Calu3 (cell line): Measurements from ENCODE around the gene SERGEF. TPM values are rescaled to one million over a fixed set of nuclear protein-coding genes. Genes with fewer than 3 reads are reported as not detected.

Source experiments
- BruUV-seq: library from RNA; stranded (reverse); fragments of 400-500 nt; replicated peaks from 2 replicates; lab custom pipeline; 2021; lab: Mats Ljungman, UMichigan
- CTCF ChIA-PET: fragments of 300-600 bp; sonication (Branson Sonifier 250); formaldehyde crosslinking; loops from one replicate; lab custom pipeline; 2022; ENCODE audit warnings: antibody characterized with exemption; lab: Charles Lee
- DNase-seq: peaks from one replicate; pipeline ENCODE4 v3.0.0; 2022
- H3K27ac Mint-ChIP-seq: one replicate; pipeline ENCODE4 v1.8.0; 2022; ENCODE audit warnings: mixed read lengths; ENCODE audit not compliant: unreplicated experiment
- H3K27me3 Mint-ChIP-seq: one replicate; pipeline ENCODE4 v1.8.0; 2022; ENCODE audit warnings: mixed read lengths; ENCODE audit not compliant: unreplicated experiment
- H3K36me3 Mint-ChIP-seq: one replicate; pipeline ENCODE4 v1.8.0; 2022; ENCODE audit warnings: mild to moderate bottlenecking, moderate library complexity, mixed read lengths; ENCODE audit not compliant: insufficient read depth, unreplicated experiment
- H3K4me1 Mint-ChIP-seq: one replicate; pipeline ENCODE4 v1.8.0; 2022; ENCODE audit warnings: mild to moderate bottlenecking, low read depth, mixed read lengths; ENCODE audit not compliant: unreplicated experiment
- H3K4me3 Mint-ChIP-seq: one replicate; pipeline ENCODE4 v1.8.0; 2022; ENCODE audit warnings: mild to moderate bottlenecking, low read depth, moderate library complexity, mixed read lengths; ENCODE audit not compliant: unreplicated experiment
- H3K9me3 Mint-ChIP-seq: one replicate; pipeline ENCODE4 v1.8.0; 2022; ENCODE audit warnings: low read depth, mixed read lengths; ENCODE audit not compliant: unreplicated experiment
- CTCF ChIP-seq: fragments of 200-600 bp; IDR thresholded peaks from one replicate; pipeline ENCODE4 v1.8.0; 2022; ENCODE audit warnings: antibody characterized with exemption; ENCODE audit not compliant: unreplicated experiment
- intact Hi-C: fragments of 100-400 bp; cut with micrococcal nuclease; formaldehyde crosslinking; loops from one replicate; pipeline ENCODE4 v1.10.0; 2022; ENCODE audit not compliant: unreplicated experiment
- total RNA-seq: library from RNA; stranded (reverse); gene quantifications from 2 replicates; pipeline ENCODE4 v1.2.3, GENCODE V29; 2022

The SERGEF gene
- total RNA-seq, 1 experiment from 2014 or later, result 28.1 TPM

- no peak overlapping the region for H3K27ac Mint-ChIP-seq
- CTCF ChIA-PET, result interaction anchor here (0.8 kb wide), 1 partner anchor 212 kb away, joined by 3 read pairs; no protein-coding TSS in a partner anchor
- peaks cover 5% of the 10 kb centered on the region for H3K36me3 Mint-ChIP-seq
- H3K4me3 Mint-ChIP-seq, result no peak overlapping the region
- H3K4me1 Mint-ChIP-seq, result no peaks in the 10 kb centered on the region
- no TSS peak for BruUV-seq
- no peaks in the 10 kb centered on the region for H3K9me3 Mint-ChIP-seq
- intact Hi-C loops, result no loop called here
- TF ChIP-seq CTCF, result no peak
- peaks cover 55% of the 10 kb centered on the region for H3K27me3 Mint-ChIP-seq
- DNase-seq, result no peak
Measured at GRCh38 chr11:17766590-17766989, 246.3 kb downstream of the SERGEF start.

- Mint-ChIP-seq H3K4me1 (no peaks in the 10 kb centered on the region), H3K27ac (no peak overlapping the region), H3K4me3 (no peak overlapping the region), H3K27me3 (peaks cover 49% of the 10 kb centered on the region), H3K9me3 (no peaks in the 10 kb centered on the region), H3K36me3 (peaks cover 5% of the 10 kb centered on the region)
- BruUV-seq, result no TSS peak
- no peak for DNase-seq
- intact Hi-C loops, result no loop called here
- CTCF ChIA-PET, result interaction anchor here (0.5 kb wide), 1 partner anchor 141 kb away, joined by 3 read pairs; no protein-coding TSS in a partner anchor
- no peak for TF ChIP-seq CTCF
Measured at GRCh38 chr11:17766073-17766359, 246.8 kb downstream of the SERGEF start.

- intact Hi-C loops, result no loop called here
- CTCF ChIA-PET, result interaction anchor here (0.5 kb wide), 1 partner anchor 141 kb away, joined by 3 read pairs; no protein-coding TSS in a partner anchor
- H3K4me1 Mint-ChIP-seq, result no peaks in the 10 kb centered on the region
- peaks cover 44% of the 10 kb centered on the region for H3K27me3 Mint-ChIP-seq
- no peaks in the 10 kb centered on the region for H3K9me3 Mint-ChIP-seq
- no peak overlapping the region for H3K27ac Mint-ChIP-seq
- TF ChIP-seq CTCF, result no peak
- no TSS peak for BruUV-seq
- peaks cover 5% of the 10 kb centered on the region for H3K36me3 Mint-ChIP-seq
- DNase-seq, result no peak
- H3K4me3 Mint-ChIP-seq, result no peak overlapping the region
Measured at GRCh38 chr11:17765356-17766072, 247.3 kb downstream of the SERGEF start.

GRCh38 chr11:17764446-17765218 lies 248.2 kb downstream of the SERGEF start:
- no peak overlapping the region for H3K4me3 Mint-ChIP-seq
- no peak for DNase-seq
- peaks cover 5% of the 10 kb centered on the region for H3K36me3 Mint-ChIP-seq
- intact Hi-C loops, result no loop called here
- TF ChIP-seq CTCF, result no peak
- H3K9me3 Mint-ChIP-seq, result no peaks in the 10 kb centered on the region
- no peaks in the 10 kb centered on the region for H3K4me1 Mint-ChIP-seq
- no TSS peak for BruUV-seq
- CTCF ChIA-PET, result interaction anchor here (0.6 kb wide), 1 partner anchor 204 kb away, joined by 4 read pairs; no protein-coding TSS in a partner anchor
- peaks cover 35% of the 10 kb centered on the region for H3K27me3 Mint-ChIP-seq
- no peak overlapping the region for H3K27ac Mint-ChIP-seq
